Vagina (tissue), 2 donors: Measurements from ENCODE around the gene RNPEPL1. TPM values are rescaled to one million over a fixed set of nuclear protein-coding genes. Genes with fewer than 3 reads are reported as not detected.

Experiments used
- DNase-seq, 2 donors: peaks; one replicate each; pipeline ENCODE4 v3.0.0-alpha.2; 2017; ENCODE audit errors: extremely low spot score in 2 of 2
- H3K27ac ChIP-seq: fragments of 200-600 bp; sonication (generic); one replicate; pipeline ENCODE4 v1.5.1; 2019
- H3K27me3 ChIP-seq: fragments of 200-600 bp; sonication (generic); one replicate; pipeline ENCODE4 v1.5.1; 2019
- H3K36me3 ChIP-seq, 2 donors: fragments of 200-600 bp; sonication (generic); one replicate each; pipeline ENCODE4 v1.5.1; 2017 to 2019
- H3K4me1 ChIP-seq: fragments of 200-600 bp; sonication (generic); one replicate; pipeline ENCODE4 v1.5.1; 2019
- H3K4me3 ChIP-seq, 2 donors: fragments of 200-600 bp; sonication (generic); 1 replicate in 1 of 2; 2 replicates in 1 of 2; pipeline ENCODE4 v1.5.1; 2016 to 2019
- H3K9me3 ChIP-seq: fragments of 200-600 bp; sonication (generic); one replicate; pipeline ENCODE4 v1.5.1; 2019
- POLR2A ChIP-seq, 2 donors: fragments of 450-650 bp; IDR thresholded peaks; one replicate each; pipeline ENCODE4 v1.6.1; 2017; ENCODE audit warnings: antibody characterized with exemption in 2 of 2, mild to moderate bottlenecking in 2 of 2, moderate library complexity in 2 of 2
- POLR2AphosphoS5 ChIP-seq, 2 donors: sonication (generic); formaldehyde crosslinking; IDR thresholded peaks; one replicate each; pipeline ENCODE4 v1.9.0; 2017; ENCODE audit warnings: antibody characterized with exemption in 2 of 2, mild to moderate bottlenecking in 2 of 2, low read depth in 1 of 2; ENCODE audit not compliant: insufficient read depth in 1 of 2
- intact Hi-C: fragments of 100-400 bp; cut with DNase I; formaldehyde crosslinking; loops from one replicate; pipeline ENCODE4 v1.15.1; 2023
- total RNA-seq: library from RNA; depleted of rRNA; stranded (reverse); fragments of >200 nt; gene quantifications from one replicate; pipeline ENCODE4 v1.2.3, GENCODE V29; 2016
- TF ChIP-seq, protein P1 (sequence below), 3 experiments: fragments of 450-650 bp in 2 of 3; fragments of 200-600 bp in 1 of 3; sonication (generic) in 1 of 3; IDR thresholded peaks; one replicate each; pipeline ENCODE4 v1.5.1; 2017 to 2019; ENCODE audit warnings: antibody characterized with exemption in 3 of 3, mild to moderate bottlenecking in 2 of 3, moderate library complexity in 2 of 3

RNPEPL1 gene
- total RNA-seq, 1 donor from 2014 or later, result 65.1 TPM

DNA sequence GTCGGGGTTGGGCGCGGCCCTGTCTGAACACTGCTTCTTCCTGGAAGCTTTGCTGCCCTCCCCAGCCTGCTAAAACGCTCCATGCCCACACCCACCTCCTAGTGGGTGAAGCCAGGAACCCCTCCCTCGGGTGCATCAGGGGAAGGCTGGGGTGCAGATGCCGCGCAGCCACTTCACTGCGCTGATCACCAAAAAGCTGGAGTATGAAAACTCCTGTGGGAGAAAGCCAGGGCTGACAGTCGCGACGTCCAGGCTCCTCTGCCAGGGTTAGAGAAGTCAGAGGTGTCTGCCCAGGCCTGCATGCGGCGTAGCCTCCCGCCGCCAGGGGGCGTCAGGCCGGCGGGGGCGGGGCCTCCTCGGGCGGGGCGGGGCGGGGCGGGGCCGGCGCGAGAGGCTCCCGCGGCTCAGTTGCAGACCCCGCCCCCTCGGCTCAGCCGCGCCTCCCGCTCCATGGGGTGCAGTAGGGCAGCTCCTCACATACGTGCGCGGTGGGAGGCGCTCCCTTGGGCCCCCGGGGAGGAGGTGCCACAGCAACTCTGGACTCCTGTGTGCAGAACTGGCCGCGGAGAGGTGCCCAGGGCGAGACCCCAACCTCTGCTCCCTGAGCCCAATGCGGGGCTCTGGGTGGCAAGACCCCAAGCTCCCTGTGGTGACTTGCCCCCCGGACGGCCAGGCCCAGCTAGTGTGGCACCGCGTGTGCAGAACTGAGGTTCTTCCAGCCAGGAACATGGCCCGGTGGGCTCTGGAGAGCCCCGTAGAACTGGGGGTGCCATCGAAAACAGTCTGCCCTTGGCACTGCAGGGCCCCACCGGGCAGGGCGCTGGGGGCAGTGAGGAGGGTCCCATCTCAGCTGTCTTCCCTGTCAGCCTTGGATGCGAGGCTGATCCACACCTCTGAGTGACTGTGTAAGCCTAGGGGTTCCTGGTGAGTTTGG lies 1.8 kb upstream of the RNPEPL1 start:
- Histone ChIP-seq H3K27ac (peak overlapping the region; percentile 93), H3K36me3 (no peaks in the 10 kb centered on the region), H3K4me1 (peaks cover 64% of the 10 kb centered on the region), H3K9me3 (no peaks in the 10 kb centered on the region), H3K4me3 (peak overlapping the region; percentile 71 to 76), H3K27me3 (no peaks in the 10 kb centered on the region)
- DNase-seq, result no peak
- TF ChIP-seq, protein P1, sequence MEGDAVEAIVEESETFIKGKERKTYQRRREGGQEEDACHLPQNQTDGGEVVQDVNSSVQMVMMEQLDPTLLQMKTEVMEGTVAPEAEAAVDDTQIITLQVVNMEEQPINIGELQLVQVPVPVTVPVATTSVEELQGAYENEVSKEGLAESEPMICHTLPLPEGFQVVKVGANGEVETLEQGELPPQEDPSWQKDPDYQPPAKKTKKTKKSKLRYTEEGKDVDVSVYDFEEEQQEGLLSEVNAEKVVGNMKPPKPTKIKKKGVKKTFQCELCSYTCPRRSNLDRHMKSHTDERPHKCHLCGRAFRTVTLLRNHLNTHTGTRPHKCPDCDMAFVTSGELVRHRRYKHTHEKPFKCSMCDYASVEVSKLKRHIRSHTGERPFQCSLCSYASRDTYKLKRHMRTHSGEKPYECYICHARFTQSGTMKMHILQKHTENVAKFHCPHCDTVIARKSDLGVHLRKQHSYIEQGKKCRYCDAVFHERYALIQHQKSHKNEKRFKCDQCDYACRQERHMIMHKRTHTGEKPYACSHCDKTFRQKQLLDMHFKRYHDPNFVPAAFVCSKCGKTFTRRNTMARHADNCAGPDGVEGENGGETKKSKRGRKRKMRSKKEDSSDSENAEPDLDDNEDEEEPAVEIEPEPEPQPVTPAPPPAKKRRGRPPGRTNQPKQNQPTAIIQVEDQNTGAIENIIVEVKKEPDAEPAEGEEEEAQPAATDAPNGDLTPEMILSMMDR (IDR thresholded peaks at IDR 0.05), result peak in 2 of 3 experiments; percentile 56 to 98
- TF ChIP-seq POLR2AphosphoS5 (IDR thresholded peaks at IDR 0.05; ENCODE audit: insufficient read depth in 1 of 2, low read depth in 1 of 2) (peak; percentile 5 to 70), POLR2A (IDR thresholded peaks at IDR 0.05) (peak in 1 of 2 donors; percentile 58)
- intact Hi-C loops, result loop anchor here (5.0 kb wide), 1 partner anchor 114 kb away; no protein-coding TSS in a partner anchor

DNA sequence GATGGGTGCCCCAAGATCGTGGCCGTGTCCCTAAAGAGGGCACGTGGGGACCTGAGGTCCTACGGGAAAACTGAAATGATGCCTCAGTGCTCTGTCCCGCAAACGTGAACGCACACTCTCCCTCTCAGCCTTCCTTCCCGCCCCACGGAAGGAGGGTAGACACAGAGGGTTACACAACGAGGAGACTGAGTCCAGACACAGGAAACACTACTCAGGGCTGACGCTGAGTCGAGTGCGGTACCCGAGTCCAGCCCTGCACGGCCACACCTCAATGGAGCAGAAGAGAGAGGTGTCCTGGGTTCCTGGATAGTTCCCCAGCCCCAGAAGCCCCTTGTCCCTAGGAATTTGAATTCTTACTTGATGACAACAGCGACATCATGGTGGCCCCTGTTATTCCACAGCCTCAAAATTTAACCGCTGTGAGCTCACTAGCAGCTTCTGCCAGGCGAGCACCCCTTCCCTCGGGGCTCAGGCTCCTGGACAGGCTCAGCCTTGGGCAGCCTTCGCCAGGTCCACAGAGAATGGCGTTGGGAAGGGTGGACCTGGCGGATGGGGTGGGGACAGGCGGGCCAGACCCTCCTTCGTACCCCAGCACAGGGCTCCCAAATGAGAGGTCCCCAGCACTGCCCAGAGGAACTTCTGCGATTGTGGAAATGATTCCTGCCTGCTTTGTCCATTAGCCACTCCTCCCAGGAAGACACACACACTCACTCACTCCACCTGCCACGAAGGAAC lies 980 bp upstream of the RNPEPL1 start:
- Histone ChIP-seq H3K27me3 (no peaks in the 10 kb centered on the region), H3K36me3 (no peaks in the 10 kb centered on the region), H3K27ac (peak overlapping the region; percentile 93), H3K4me3 (peak overlapping the region; percentile 71 to 76), H3K4me1 (peaks cover 61% of the 10 kb centered on the region), H3K9me3 (no peaks in the 10 kb centered on the region)
- TF ChIP-seq POLR2AphosphoS5 (IDR thresholded peaks at IDR 0.05; ENCODE audit: insufficient read depth in 1 of 2, low read depth in 1 of 2) (no peak), POLR2A (IDR thresholded peaks at IDR 0.05) (no peak)
- TF ChIP-seq, protein P1 (IDR thresholded peaks at IDR 0.05), result no peak
- DNase-seq, result no peak
- intact Hi-C loops, result loop anchor here (5.0 kb wide), 1 partner anchor 115 kb away; no protein-coding TSS in a partner anchor

DNA sequence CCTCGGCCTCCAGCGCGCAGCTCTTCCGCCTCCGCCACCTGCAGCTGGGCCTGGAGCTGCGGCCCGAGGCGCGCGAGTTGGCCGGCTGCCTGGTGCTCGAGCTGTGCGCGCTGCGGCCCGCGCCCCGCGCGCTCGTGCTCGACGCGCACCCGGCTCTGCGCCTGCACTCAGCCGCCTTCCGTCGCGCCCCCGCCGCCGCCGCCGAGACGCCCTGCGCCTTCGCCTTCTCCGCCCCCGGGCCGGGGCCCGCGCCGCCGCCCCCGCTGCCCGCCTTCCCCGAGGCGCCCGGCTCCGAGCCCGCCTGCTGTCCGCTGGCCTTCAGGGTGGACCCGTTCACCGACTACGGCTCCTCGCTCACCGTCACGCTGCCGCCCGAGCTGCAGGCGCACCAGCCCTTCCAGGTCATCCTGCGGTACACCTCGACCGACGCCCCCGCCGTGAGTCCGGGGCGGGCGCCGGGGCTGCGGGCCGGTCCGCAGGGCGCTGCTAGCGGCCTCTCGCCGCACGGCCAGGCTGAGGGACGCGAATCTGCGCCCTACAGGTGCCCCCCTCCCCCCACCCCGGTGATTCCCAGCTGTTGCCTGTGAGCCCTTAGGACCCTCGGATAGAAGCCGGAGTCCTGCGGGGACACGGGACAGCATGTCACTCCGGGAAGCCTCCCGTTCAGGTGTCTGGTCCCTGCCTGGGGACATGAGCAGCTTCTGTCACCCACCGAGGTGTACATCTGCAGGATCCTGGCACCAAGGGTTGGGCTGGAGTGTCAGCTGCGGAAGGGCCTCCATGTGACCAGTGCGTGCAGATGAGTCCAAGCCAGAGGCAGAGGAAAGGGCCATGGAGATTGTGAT lies 616 bp downstream of the RNPEPL1 start:
- Histone ChIP-seq H3K27me3 (no peaks in the 10 kb centered on the region), H3K9me3 (no peaks in the 10 kb centered on the region), H3K4me3 (peak overlapping the region; percentile 76), H3K27ac (peak overlapping the region; percentile 75), H3K36me3 (no peaks in the 10 kb centered on the region), H3K4me1 (peaks cover 58% of the 10 kb centered on the region)
- intact Hi-C loops, result loop anchor here (5.0 kb wide), 1 partner anchor 117 kb away; no protein-coding TSS in a partner anchor
- TF ChIP-seq POLR2A (IDR thresholded peaks at IDR 0.05), result no peak
- TF ChIP-seq, protein P1 (IDR thresholded peaks at IDR 0.05), result no peak
- TF ChIP-seq POLR2AphosphoS5 (IDR thresholded peaks at IDR 0.05; ENCODE audit: insufficient read depth in 1 of 2, low read depth in 1 of 2), result no peak
- DNase-seq, result no peak

DNA sequence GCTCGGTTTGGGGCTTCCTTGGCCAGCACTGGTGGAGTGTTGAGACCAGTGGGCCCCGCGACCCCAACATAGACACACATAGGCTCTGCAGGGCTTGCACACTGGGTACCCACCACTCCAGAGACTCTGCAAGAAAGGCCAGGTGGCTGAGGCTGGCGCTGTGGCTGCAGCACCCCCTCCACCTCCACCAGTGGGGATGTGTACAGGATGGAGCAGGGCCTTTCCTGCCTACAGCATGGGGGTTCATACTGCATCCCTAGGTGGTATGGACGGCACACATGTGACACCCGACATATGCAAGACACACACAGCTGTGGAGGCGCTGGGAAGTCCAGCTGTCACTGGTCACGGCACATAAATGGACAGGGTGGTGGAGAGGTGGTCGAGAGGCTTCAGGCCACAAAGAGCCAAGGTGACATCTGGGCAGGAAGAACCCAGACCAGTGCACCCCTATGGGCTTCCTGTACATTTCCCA lies 1.3 kb downstream of the RNPEPL1 start:
- Histone ChIP-seq H3K9me3 (no peaks in the 10 kb centered on the region), H3K4me1 (peaks cover 58% of the 10 kb centered on the region), H3K27me3 (no peaks in the 10 kb centered on the region), H3K27ac (peak overlapping the region; percentile 75), H3K4me3 (peak overlapping the region; percentile 76), H3K36me3 (peaks cover 0 to 5% of the 10 kb centered on the region in 2 donors)
- no peak for DNase-seq
- TF ChIP-seq, protein P1 (IDR thresholded peaks at IDR 0.05), result no peak
- intact Hi-C loops, result loop anchor here (5.0 kb wide), 1 partner anchor 117 kb away; no protein-coding TSS in a partner anchor
